K562 (cell line): ENCODE measurements around the gene ESRRG. TPM values are rescaled to one million over a fixed set of nuclear protein-coding genes. Genes with fewer than 3 reads are reported as not detected.

Experiments used
- ATAC-seq: fragments of 200-7000 bp; cut with Tn5 transposase; 3 replicates; pipeline ENCODE4 v1.9.1; 2020; ENCODE audit warnings: moderate library complexity
- BruUV-seq: library from RNA; stranded (reverse); fragments of 400-500 nt; replicated peaks from 2 replicates; lab custom pipeline; 2021; lab: Mats Ljungman, UMichigan
- CTCF ChIA-PET: fragments of 300-600 bp; formaldehyde crosslinking; extraction: SDS; loops from one replicate; lab custom pipeline; 2021; ENCODE audit warnings: low intra/inter-chr PET ratio; lab: Yijun Ruan, JAX
- POLR2A ChIA-PET: fragments of 300-600, 350-650 bp; sonication (Branson Sonifier 250); formaldehyde crosslinking; extraction: SDS; loops from one replicate; lab custom pipeline; 2021; ENCODE audit warnings: antibody characterized with exemption, inconsistent platforms; lab: Yijun Ruan, JAX
- DNase-seq, 4 experiments: peaks; one replicate each; pipeline versions ENCODE4 v3.0.0 to v3.0.0-alpha.2; 2011 to 2018; ENCODE audit warnings: low spot score in 3 of 4, mixed read lengths in 3 of 4; ENCODE audit errors: extremely low read depth in 1 of 4
- FAIRE-seq: peaks from 2 replicates; lab custom pipeline; 2011; peaks lifted over from hg19 to GRCh38; lab: Jason Lieb, UNC
- H2AFZ ChIP-seq: 2 replicates; pipeline ENCODE4 v1.6.0; 2011; ENCODE audit warnings: low read depth, low read length, control low read depth, inconsistent platforms
- H3K27ac ChIP-seq: fragments of 200-600 bp; 3 replicates; pipeline ENCODE4 v1.8.0; 2011; ENCODE audit warnings: low read depth, mild to moderate bottlenecking, control low read depth, inconsistent platforms, low read length, moderate library complexity, mixed read lengths; ENCODE audit errors: extremely low read depth
- H3K27me3 ChIP-seq, 2 experiments: fragments of 300-600 bp in 1 of 2; 2 replicates in 1 of 2; 3 replicates in 1 of 2; pipeline versions ENCODE4 v1.6.0 to v1.8.0; 2011; ENCODE audit warnings: inconsistent platforms in 2 of 2, low read length in 2 of 2, mild to moderate bottlenecking in 1 of 2, mixed read lengths in 1 of 2, moderate library complexity in 1 of 2; ENCODE audit not compliant: control insufficient read depth in 2 of 2, insufficient read depth in 2 of 2
- H3K36me3 ChIP-seq: fragments of 300-600 bp; 3 replicates; pipeline ENCODE4 v1.8.0; 2011; ENCODE audit warnings: mild to moderate bottlenecking, low read length, inconsistent platforms; ENCODE audit not compliant: control insufficient read depth, insufficient read depth
- H3K4me1 ChIP-seq, 2 experiments: fragments of 200-600 bp in 1 of 2; replicated peaks in 1 of 2; 2 replicates in 1 of 2; 3 replicates in 1 of 2; pipeline versions ENCODE4 v1.5.1 to v1.8.0; 2011; ENCODE audit warnings: inconsistent platforms in 2 of 2, low read length in 2 of 2, mild to moderate bottlenecking in 1 of 2, mixed read lengths in 1 of 2, moderate library complexity in 1 of 2; ENCODE audit not compliant: control insufficient read depth in 2 of 2, insufficient read depth in 2 of 2
- H3K4me2 ChIP-seq: 2 replicates; pipeline ENCODE4 v1.6.1; 2011; ENCODE audit warnings: low read length, control low read depth, inconsistent platforms, mixed read lengths; ENCODE audit not compliant: insufficient read depth
- H3K4me3 ChIP-seq: fragments of 200-600 bp; sonication (generic), shearing (Covaris generic); 2 replicates; pipeline ENCODE4 v1.5.1; 2016; ENCODE audit warnings: control low read depth, inconsistent platforms
- H3K79me2 ChIP-seq: fragments of 200-600 bp; 3 replicates; pipeline ENCODE4 v1.8.0; 2011; ENCODE audit warnings: low read length, inconsistent platforms; ENCODE audit not compliant: control insufficient read depth, insufficient read depth
- H3K9ac ChIP-seq, 2 experiments: 2 replicates each; pipeline versions ENCODE4 v1.6.0 to v1.6.1; 2011; ENCODE audit warnings: low read depth in 2 of 2, low read length in 2 of 2, control low read depth in 1 of 2, inconsistent platforms in 1 of 2, mild to moderate bottlenecking in 1 of 2, mixed read lengths in 1 of 2; ENCODE audit not compliant: insufficient read depth in 1 of 2
- H3K9me1 ChIP-seq: one replicate; pipeline ENCODE4 v1.6.0; 2011; ENCODE audit warnings: inconsistent platforms, mild to moderate bottlenecking, low read length, moderate library complexity; ENCODE audit not compliant: control insufficient read depth, insufficient read depth
- H3K9me3 ChIP-seq: replicated peaks from 2 replicates; pipeline ENCODE4 v1.5.1; 2011; ENCODE audit warnings: low read depth, low read length, inconsistent platforms; ENCODE audit not compliant: control insufficient read depth, insufficient read depth
- H4K20me1 ChIP-seq: replicated peaks from 2 replicates; pipeline ENCODE4 v1.6.1; 2011; ENCODE audit warnings: low read length, inconsistent platforms, mixed read lengths; ENCODE audit not compliant: control insufficient read depth, insufficient read depth
- ATF1 ChIP-seq, 2 experiments: fragments of 450-650 bp in 1 of 2; IDR thresholded peaks; 2 replicates each; pipeline ENCODE4 v1.6.1; 2016; ENCODE audit warnings: missing compliant biosample characterization in 1 of 2, missing genetic modification characterization in 1 of 2
- MLLT1 ChIP-seq, 2 experiments: fragments of 450-650 bp; IDR thresholded peaks; 2 replicates each; pipeline ENCODE4 v1.6.1; 2016
- MYBL2 ChIP-seq, 2 experiments: fragments of 450-650 bp in 1 of 2; sonication (generic) in 1 of 2; formaldehyde crosslinking in 1 of 2; IDR thresholded peaks; 2 replicates each; pipeline versions ENCODE4 v1.6.1 to v1.8.1; 2017 to 2022; ENCODE audit warnings: borderline replicate concordance in 1 of 2, inconsistent platforms in 1 of 2, low read depth in 1 of 2, mild to moderate bottlenecking in 1 of 2, missing genetic modification reagents in 1 of 2, moderate library complexity in 1 of 2
- ZBTB34 ChIP-seq: fragments of 250-450 bp; sonication (Bioruptor Pico); IDR thresholded peaks from 2 replicates; pipeline ENCODE4 v1.8.0; 2021; ENCODE audit warnings: mild to moderate bottlenecking, moderate library complexity
- WGBS: fragments of 100-300 bp; shearing (Covaris generic); methylation state at CpG from one replicate; pipeline ENCODE4 v1.1.6; 2016; ENCODE audit warnings: low coverage, mixed read lengths; ENCODE audit not compliant: insufficient coverage; ENCODE audit errors: missing lambda C conversion rate; 5-methylcytosine and 5-hydroxymethylcytosine counted together
- in situ Hi-C: fragments of 300-500 bp; cut with MboI; formaldehyde crosslinking; loops from 4 replicates; pipeline ENCODE4 v1.15.0; 2018; ENCODE audit warnings: inconsistent platforms, mixed read lengths
- intact Hi-C: fragments of 100-400 bp; cut with micrococcal nuclease; formaldehyde crosslinking; loops from 2 replicates; pipeline ENCODE4 v1.14.2; 2022
- polyA plus RNA-seq, 8 experiments: library from polyadenylated mRNA; depleted of rRNA in 4 of 8; stranded (reverse) in 5 of 8; unstranded in 3 of 8; fragments of >200 nt; fragmentation: Nextera tagmentation in 2 of 8; fragmentation: Illumina TruSeq in 1 of 8; extraction: Ambion mirVana in 2 of 8; extraction: Trizol in 1 of 8; gene quantifications; 2 replicates each; pipeline versions ENCODE4 v1.2.1 to v1.2.3, GENCODE V29; 2011 to 2014; ENCODE audit warnings: inconsistent platforms in 1 of 8, missing spikeins in 1 of 8
- total RNA-seq, 7 experiments: library from RNA; depleted of rRNA in 6 of 7; stranded (reverse); fragments of >200 nt in 6 of 7; fragmentation: Illumina TruSeq in 2 of 7; extraction: Trizol in 2 of 7; gene quantifications; 2 replicates each; pipeline versions ENCODE4 v1.2.1 to v1.2.3, GENCODE V29; 2011 to 2021; ENCODE audit warnings: low replicate concordance in 1 of 7

Gene ESRRG
- total and polyA plus RNA-seq, 9 of the 15 experiments (the other 6 are each of a cell fraction or from before 2014, with no cell fraction given) = not detected

GRCh38 chr1:216691710-216692109 lies 31.5 kb downstream of the ESRRG start:
- Histone ChIP-seq H3K4me3 (no peak overlapping the region), H3K27me3 (no peaks in the 10 kb centered on the region), H3K9me3 (no peaks in the 10 kb centered on the region), H3K4me2 (no peak overlapping the region), H3K36me3 (no peaks in the 10 kb centered on the region), H2AFZ (no peak overlapping the region), H4K20me1 (no peaks in the 10 kb centered on the region), H3K4me1 (no peaks in the 10 kb centered on the region), H3K79me2 (no peaks in the 10 kb centered on the region), H3K9me1 (no peaks in the 10 kb centered on the region), H3K27ac (no peak overlapping the region), H3K9ac (no peak overlapping the region)
- BruUV-seq = no TSS peak
- TF ChIP-seq ZBTB34 (CRISPR knock-in tag) (no peak), ATF1 (CRISPR knock-in tag; IDR thresholded peaks at IDR 0.05) (no peak), ATF1 (tag; IDR thresholded peaks at IDR 0.05) (peak; percentile 52)
- DNase-seq (no peak), FAIRE-seq (no peak), ATAC-seq (no peak)
- WGBS = 3% methylated on average over 3 of the region's 3 CpGs
- in situ Hi-C loops = no loop called here
- intact Hi-C loops = no loop called here
- CTCF ChIA-PET = no interaction called here
- POLR2A ChIA-PET = no interaction called here

GRCh38 chr1:216690603-216691002 lies 32.6 kb downstream of the ESRRG start:
- Histone ChIP-seq H3K79me2 (no peaks in the 10 kb centered on the region), H3K4me3 (no peak overlapping the region), H3K9me3 (no peaks in the 10 kb centered on the region)
- POLR2A ChIA-PET = no interaction called here
- no TSS peak for BruUV-seq
- no peak for ATAC-seq
- 0% methylated on average over 1 of the region's 1 CpG for WGBS
- no peak for TF ChIP-seq MYBL2 (IDR thresholded peaks at IDR 0.05; ENCODE audit: low read depth)
- no peak for TF ChIP-seq MYBL2 (CRISPR knock-in tag; IDR thresholded peaks at IDR 0.05; ENCODE audit: borderline replicate concordance)
- no peak for TF ChIP-seq MLLT1 (IDR thresholded peaks at IDR 0.05)
- TF ChIP-seq, all 486 proteins: peak for 0
- no peak for FAIRE-seq
- no peaks in the 10 kb centered on the region for H3K27me3 ChIP-seq
- no peak overlapping the region for H3K27ac ChIP-seq
- in situ Hi-C loops (no loop called here), intact Hi-C loops (no loop called here)
- H3K36me3 ChIP-seq = no peaks in the 10 kb centered on the region
- CTCF ChIA-PET = no interaction called here
- H2AFZ ChIP-seq = no peak overlapping the region
- DNase-seq = no peak
- no peak overlapping the region for H3K9ac ChIP-seq
- H4K20me1 ChIP-seq = no peaks in the 10 kb centered on the region
- H3K9me1 ChIP-seq = no peaks in the 10 kb centered on the region
- no peak overlapping the region for H3K4me2 ChIP-seq
- H3K4me1 ChIP-seq = no peaks in the 10 kb centered on the region
